Parathyroid adenoma (tissue), 2 donors: Measurements from ENCODE around the gene TGM3.

Experiments used
- H2AFZ ChIP-seq: fragments of 300-600 bp; sonication (generic); one replicate; pipeline ENCODE4 v1.7.0; 2017; ENCODE audit warnings: antibody characterized with exemption, mild to moderate bottlenecking
- H3K27ac ChIP-seq: fragments of 300-600 bp; sonication (generic); one replicate; pipeline ENCODE4 v1.7.0; 2017
- H3K27me3 ChIP-seq: fragments of 300-600 bp; sonication (generic); one replicate; pipeline ENCODE4 v1.7.0; 2017; ENCODE audit warnings: low read length; ENCODE audit not compliant: control insufficient read depth, insufficient read depth
- H3K36me3 ChIP-seq: fragments of 300-600 bp; sonication (generic); one replicate; pipeline ENCODE4 v1.7.0; 2017; ENCODE audit warnings: low read length; ENCODE audit not compliant: control insufficient read depth, insufficient read depth
- H3K4me1 ChIP-seq: fragments of 300-600 bp; sonication (generic); one replicate; pipeline ENCODE4 v1.7.0; 2017; ENCODE audit warnings: control low read depth
- H3K4me2 ChIP-seq: fragments of 300-600 bp; sonication (generic); one replicate; pipeline ENCODE4 v1.7.0; 2017; ENCODE audit warnings: low read length
- H3K4me3 ChIP-seq: fragments of 300-600 bp; sonication (generic); one replicate; pipeline ENCODE4 v1.7.0; 2017; ENCODE audit warnings: low read depth, low read length
- H3K79me2 ChIP-seq: fragments of 300-600 bp; sonication (generic); one replicate; pipeline ENCODE4 v1.7.0; 2017; ENCODE audit warnings: control low read depth
- H3K9ac ChIP-seq: fragments of 300-600 bp; sonication (generic); one replicate; pipeline ENCODE4 v1.7.0; 2017; ENCODE audit warnings: mild to moderate bottlenecking
- H3K9me3 ChIP-seq: fragments of 300-600 bp; sonication (generic); one replicate; pipeline ENCODE4 v1.7.0; 2017; ENCODE audit warnings: low read length; ENCODE audit not compliant: control insufficient read depth
- TF ChIP-seq, protein P1 (sequence below): fragments of 300-600 bp; sonication (generic); IDR thresholded peaks from one replicate; pipeline ENCODE4 v1.7.0; 2017; ENCODE audit warnings: antibody characterized with exemption, mild to moderate bottlenecking
- donor health status: primary hyperparathyroidism.

Gene TGM3

DNA sequence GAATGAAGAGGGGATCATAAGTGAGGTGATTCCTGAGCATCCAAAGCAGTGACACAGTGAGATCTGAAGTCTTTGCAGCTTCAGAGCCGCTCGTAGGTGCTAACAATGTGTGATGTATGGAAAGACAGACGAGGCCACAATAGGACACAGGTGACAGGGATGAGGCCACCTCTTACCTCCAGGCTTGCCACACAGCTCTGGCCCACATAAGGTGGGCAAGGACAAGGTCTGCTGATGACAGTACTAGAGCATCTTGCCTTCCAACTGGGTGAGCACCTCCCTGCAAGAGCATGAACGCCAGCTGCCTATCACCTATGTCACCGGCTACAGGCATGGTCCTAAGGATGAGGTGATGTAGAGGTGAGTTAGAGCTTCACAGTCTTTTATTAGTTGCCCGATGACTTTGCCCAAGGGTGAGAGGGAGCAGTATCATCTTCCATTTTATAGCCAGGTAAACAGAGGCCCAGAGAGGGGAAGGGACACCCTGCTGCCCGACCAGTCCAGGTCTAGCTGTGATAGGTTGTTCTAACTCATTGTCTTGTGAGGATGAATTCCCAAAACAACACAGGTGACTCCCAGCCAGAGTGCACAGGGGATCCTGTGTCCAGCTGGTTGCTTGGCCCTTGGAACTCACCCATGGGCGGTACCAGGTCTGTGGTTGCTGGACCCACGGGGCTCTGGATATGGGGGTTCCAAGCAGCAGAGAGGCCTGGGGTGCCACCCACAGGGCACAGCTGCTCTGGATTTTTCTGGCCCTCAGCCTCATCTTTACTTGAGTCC is 78.7 kb downstream of the TGM3 start:
- H3K27ac ChIP-seq: no peak overlapping the region
- H3K27me3 ChIP-seq: no peaks in the 10 kb centered on the region

DNA sequence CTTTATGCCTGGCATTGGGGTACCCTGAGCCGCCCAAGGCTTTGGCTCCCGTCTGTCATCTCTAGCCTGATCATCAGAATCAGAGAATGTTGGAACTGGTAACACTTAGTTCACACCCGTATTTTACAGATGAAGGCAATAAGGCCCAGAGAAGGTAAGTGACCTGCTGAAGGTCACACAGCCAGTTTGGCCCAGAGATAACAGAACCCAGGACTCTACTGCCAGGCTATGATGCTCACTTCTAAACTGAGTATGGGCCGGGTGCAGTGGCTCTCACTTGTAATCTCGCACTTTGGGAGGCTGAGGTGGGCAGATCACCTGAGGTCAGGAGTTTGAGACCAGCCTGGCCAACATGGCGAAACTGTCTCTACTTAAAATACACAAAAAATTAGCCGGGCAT is 83.1 kb downstream of the TGM3 start:
- no peak overlapping the region for H2AFZ ChIP-seq
- no peaks in the 10 kb centered on the region for H3K36me3 ChIP-seq
- H3K27ac ChIP-seq: no peak overlapping the region
- no peak overlapping the region for H3K9ac ChIP-seq
- H3K4me3 ChIP-seq: no peak overlapping the region
- H3K9me3 ChIP-seq: no peaks in the 10 kb centered on the region
- H3K4me2 ChIP-seq: no peak overlapping the region
- no peaks in the 10 kb centered on the region for H3K27me3 ChIP-seq
- TF ChIP-seq, protein P1, sequence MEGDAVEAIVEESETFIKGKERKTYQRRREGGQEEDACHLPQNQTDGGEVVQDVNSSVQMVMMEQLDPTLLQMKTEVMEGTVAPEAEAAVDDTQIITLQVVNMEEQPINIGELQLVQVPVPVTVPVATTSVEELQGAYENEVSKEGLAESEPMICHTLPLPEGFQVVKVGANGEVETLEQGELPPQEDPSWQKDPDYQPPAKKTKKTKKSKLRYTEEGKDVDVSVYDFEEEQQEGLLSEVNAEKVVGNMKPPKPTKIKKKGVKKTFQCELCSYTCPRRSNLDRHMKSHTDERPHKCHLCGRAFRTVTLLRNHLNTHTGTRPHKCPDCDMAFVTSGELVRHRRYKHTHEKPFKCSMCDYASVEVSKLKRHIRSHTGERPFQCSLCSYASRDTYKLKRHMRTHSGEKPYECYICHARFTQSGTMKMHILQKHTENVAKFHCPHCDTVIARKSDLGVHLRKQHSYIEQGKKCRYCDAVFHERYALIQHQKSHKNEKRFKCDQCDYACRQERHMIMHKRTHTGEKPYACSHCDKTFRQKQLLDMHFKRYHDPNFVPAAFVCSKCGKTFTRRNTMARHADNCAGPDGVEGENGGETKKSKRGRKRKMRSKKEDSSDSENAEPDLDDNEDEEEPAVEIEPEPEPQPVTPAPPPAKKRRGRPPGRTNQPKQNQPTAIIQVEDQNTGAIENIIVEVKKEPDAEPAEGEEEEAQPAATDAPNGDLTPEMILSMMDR: no peak
- no peaks in the 10 kb centered on the region for H3K4me1 ChIP-seq
- H3K79me2 ChIP-seq: no peaks in the 10 kb centered on the region

More for the DNA sequence above, 78.7 kb downstream of the TGM3 start:
- H3K9ac ChIP-seq: no peak overlapping the region
- TF ChIP-seq, protein P1: no peak
- H3K4me3 ChIP-seq: no peak overlapping the region
- H3K4me1 ChIP-seq: no peaks in the 10 kb centered on the region
- no peaks in the 10 kb centered on the region for H3K79me2 ChIP-seq
- H3K9me3 ChIP-seq: no peaks in the 10 kb centered on the region
- no peak overlapping the region for H2AFZ ChIP-seq
- no peak overlapping the region for H3K4me2 ChIP-seq
- H3K36me3 ChIP-seq: no peaks in the 10 kb centered on the region

DNA sequence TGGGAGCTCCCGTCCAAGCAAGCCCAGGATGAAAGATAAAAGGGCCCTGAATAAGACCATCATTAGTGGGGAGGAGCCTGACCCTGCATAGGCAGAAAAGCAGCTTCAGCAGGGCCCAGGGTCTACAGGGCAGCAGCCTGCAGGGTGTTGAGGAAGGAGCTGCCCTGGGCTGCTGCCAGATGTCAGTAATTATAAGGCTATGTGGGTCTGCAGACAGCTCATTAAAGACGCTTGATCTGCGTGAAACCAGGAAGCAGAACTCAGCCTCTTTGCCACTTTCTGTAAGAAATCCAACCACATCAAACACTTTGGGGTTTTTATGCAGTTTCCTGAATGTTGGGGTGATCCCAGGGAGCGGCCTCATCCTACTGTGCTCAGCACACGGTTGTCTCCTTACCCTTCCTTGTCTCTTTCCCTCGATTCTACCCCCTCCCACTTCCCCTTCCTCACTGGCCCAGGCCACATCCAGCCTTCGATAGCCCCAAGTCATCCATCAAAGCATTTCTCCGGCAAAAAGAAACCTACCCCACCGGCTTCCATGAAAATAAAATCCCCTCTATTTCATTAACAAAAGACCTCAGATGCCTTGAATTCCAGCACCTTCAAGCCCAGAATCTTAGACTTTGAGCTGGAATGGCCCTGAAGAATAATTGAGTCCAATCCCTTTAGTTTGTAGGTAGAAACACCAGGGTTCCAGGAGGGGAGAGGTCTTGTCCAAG is 83.9 kb downstream of the TGM3 start:
- Histone ChIP-seq H3K9ac (no peak overlapping the region), H3K9me3 (no peaks in the 10 kb centered on the region), H3K4me1 (no peaks in the 10 kb centered on the region), H3K27ac (no peak overlapping the region), H3K4me2 (no peak overlapping the region), H3K36me3 (no peaks in the 10 kb centered on the region), H3K4me3 (no peak overlapping the region), H3K79me2 (no peaks in the 10 kb centered on the region), H2AFZ (no peak overlapping the region), H3K27me3 (no peaks in the 10 kb centered on the region)
- TF ChIP-seq, protein P1: no peak

DNA sequence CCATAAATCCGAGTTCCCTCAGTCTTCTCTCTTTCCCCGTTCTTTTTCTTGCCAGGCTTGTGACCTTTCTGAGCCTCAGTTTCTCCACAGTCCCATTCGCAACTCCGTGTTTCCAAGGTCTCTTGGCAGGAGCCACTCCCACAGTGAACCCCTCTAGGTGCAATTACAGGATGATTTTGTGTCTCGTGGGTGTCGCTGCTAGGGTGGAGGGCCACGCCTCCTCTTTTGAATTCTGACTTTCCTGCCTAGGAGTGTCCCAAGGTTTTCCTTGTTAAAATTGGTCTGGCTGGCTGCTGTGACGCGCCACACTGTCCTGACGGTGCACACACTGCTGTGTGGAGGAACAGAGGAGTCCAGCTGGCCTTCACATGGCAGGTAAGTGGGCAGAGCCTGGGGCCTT is 84.8 kb downstream of the TGM3 start, which contains the start of gene TGM6:
Gene TGM6 (plus strand): TSS at position 301 of the 400 bp plus-strand sequence. CDS start 68 bp downstream, at position 369.
- no peak within 1 kb of the TSS for H3K4me3 ChIP-seq
- TF ChIP-seq, protein P1: no peak
- no peak within 1 kb of the TSS for H3K27ac ChIP-seq
- no peaks in the 10 kb centered on the region for H3K79me2 ChIP-seq
- H3K27me3 ChIP-seq: no peaks in the 10 kb centered on the region
- H2AFZ ChIP-seq: no peak within 1 kb of the TSS
- H3K4me2 ChIP-seq: no peak within 1 kb of the TSS
- no peaks in the 10 kb centered on the region for H3K9me3 ChIP-seq
- no peak within 1 kb of the TSS for H3K9ac ChIP-seq
- H3K4me1 ChIP-seq: no peaks in the 10 kb centered on the region
- no peaks in the 10 kb centered on the region for H3K36me3 ChIP-seq
